Activated CD4-positive, alpha-beta T cell treated with anti-CD3 and anti-CD28 coated beads for 4 hours (primary cell): ENCODE data around the gene TMEM131.
"Not testable (repeated sequence)": the region's sequence is repeated elsewhere in the genome, so short reads cannot be mapped to it uniquely, and the experiment has no call there.

Experiments used
- DNase-seq, 2 donors: peaks; one replicate each; pipeline ENCODE4 v3.0.0-alpha.2; 2020

The TMEM131 gene

GRCh38 chr2:97907369-97908100, 88.2 kb downstream of the TMEM131 start:
- no peak for DNase-seq

GRCh38 chr2:97906307-97906706, 89.4 kb downstream of the TMEM131 start:
- no peak for DNase-seq

GRCh38 chr2:97905294-97905693, 90.5 kb downstream of the TMEM131 start:
- DNase-seq: no peak

- DNase-seq: no peak
Observed at GRCh38 chr2:97901862-97902261, 93.9 kb downstream of the TMEM131 start.

- no peak for DNase-seq
Observed at GRCh38 chr2:97900806-97901205, 94.9 kb downstream of the TMEM131 start.

- not testable (repeated sequence) for DNase-seq
Observed at GRCh38 chr2:97893042-97893441, 102.7 kb downstream of the TMEM131 start.

GRCh38 chr2:97891611-97892010, 104.1 kb downstream of the TMEM131 start:
- no peak for DNase-seq

GRCh38 chr2:97889156-97889555, 106.6 kb downstream of the TMEM131 start:
- no peak for DNase-seq

- no peak for DNase-seq
Observed at GRCh38 chr2:97885841-97886240, 109.9 kb downstream of the TMEM131 start.

GRCh38 chr2:97880334-97880733, 115.4 kb downstream of the TMEM131 start:
- no peak for DNase-seq

- no peak for DNase-seq
Observed at GRCh38 chr2:97878865-97879264, 116.9 kb downstream of the TMEM131 start.

GRCh38 chr2:97878317-97878716, 117.4 kb downstream of the TMEM131 start:
- DNase-seq: not testable (repeated sequence)

- DNase-seq: no peak
Observed at GRCh38 chr2:97871096-97871780, 124.5 kb downstream of the TMEM131 start.

- peak in 1 of 2 donors; percentile 10 for DNase-seq
Observed at GRCh38 chr2:97870396-97870843, 125.3 kb downstream of the TMEM131 start.

GRCh38 chr2:97869722-97870346, 125.9 kb downstream of the TMEM131 start:
- no peak for DNase-seq

- no peak for DNase-seq
Observed at GRCh38 chr2:97868986-97869721, 126.6 kb downstream of the TMEM131 start.

- DNase-seq: no peak
Observed at GRCh38 chr2:97863829-97864228, 131.9 kb downstream of the TMEM131 start.

GRCh38 chr2:97861177-97861576, 134.6 kb downstream of the TMEM131 start:
- DNase-seq: no peak

- DNase-seq: no peak
Observed at GRCh38 chr2:97858442-97858841, 137.3 kb downstream of the TMEM131 start.

- no peak for DNase-seq
Observed at GRCh38 chr2:97857553-97857952, 138.2 kb downstream of the TMEM131 start.

- DNase-seq: not testable (repeated sequence)
Observed at GRCh38 chr2:97853057-97853456, 142.7 kb downstream of the TMEM131 start.

GRCh38 chr2:97851172-97851571, 144.6 kb downstream of the TMEM131 start:
- DNase-seq: no peak

- no peak for DNase-seq
Observed at GRCh38 chr2:97849881-97850528, 145.7 kb downstream of the TMEM131 start.
